ENCODE data around the gene STAT5B.

Gene STAT5B

DNA sequence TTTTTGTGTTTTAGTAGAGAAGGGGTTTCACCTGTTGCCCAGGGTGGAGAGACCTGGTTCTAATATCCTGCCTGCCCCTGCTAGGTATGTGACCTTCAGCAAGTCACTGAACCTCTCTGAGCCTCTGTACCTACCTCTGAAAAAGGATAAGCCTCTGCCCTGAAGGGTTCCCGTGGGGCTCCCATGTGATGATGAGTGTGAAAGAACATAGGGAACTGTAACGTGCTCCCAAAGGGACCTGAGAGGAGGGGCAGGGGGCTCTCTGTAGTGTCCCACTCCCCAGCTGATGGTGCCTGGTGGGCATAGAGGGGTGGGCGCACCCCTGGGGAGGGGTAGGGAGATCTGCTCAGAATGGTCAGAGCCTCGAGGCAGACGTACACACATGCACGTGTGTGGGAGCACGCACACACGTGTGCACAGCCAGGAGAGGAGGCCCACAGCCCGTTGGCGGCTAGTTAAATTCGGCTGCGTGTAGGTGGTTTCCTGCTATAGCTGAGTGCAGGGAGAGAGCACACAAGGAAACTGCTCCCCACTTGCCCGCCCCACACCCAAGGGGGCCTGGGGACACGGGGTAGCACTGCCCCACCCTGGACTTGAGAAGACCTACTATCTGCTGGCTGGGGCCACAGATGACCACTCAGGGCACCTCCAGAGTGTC lies 101.9 kb downstream of the STAT5B start:
- Histone ChIP-seq H3K4me1 (ENCODE audit: control insufficient read depth, insufficient read depth, low read length, poor library complexity, severe bottlenecking) (peaks cover 3% of the 10 kb centered on the region), H3K27ac (ENCODE audit: low read depth, low read length, severe bottlenecking) (no peak overlapping the region), H3K9me3 (ENCODE audit: control insufficient read depth, low read length) (no peaks in the 10 kb centered on the region), H3K4me3 (ENCODE audit: extremely low read depth, insufficient read depth, low read length, poor library complexity, severe bottlenecking) (no peak overlapping the region), H3K36me3 (ENCODE audit: control insufficient read depth, insufficient read depth, low read length) (no peaks in the 10 kb centered on the region)
- WGBS, 2 experiments (ENCODE audit: insufficient coverage in 2 of 2), result 87 to 88% methylated on average over 10 to 13 of the region's 14 CpGs

GRCh38 chr17:42171831-42172230 lies 104.4 kb downstream of the STAT5B start:
- H3K4me1 ChIP-seq (ENCODE audit: control insufficient read depth, insufficient read depth, low read length, poor library complexity, severe bottlenecking), result peaks cover 3% of the 10 kb centered on the region
- WGBS, 2 experiments (ENCODE audit: insufficient coverage in 2 of 2), result 71 to 74% methylated on average over 6 to 9 of the region's 11 CpGs
- H3K4me3 ChIP-seq (ENCODE audit: extremely low read depth, insufficient read depth, low read length, poor library complexity, severe bottlenecking), result no peak overlapping the region
- H3K36me3 ChIP-seq (ENCODE audit: control insufficient read depth, insufficient read depth, low read length), result no peaks in the 10 kb centered on the region
- H3K27ac ChIP-seq (ENCODE audit: low read depth, low read length, severe bottlenecking), result no peak overlapping the region
- H3K9me3 ChIP-seq (ENCODE audit: control insufficient read depth, low read length), result no peaks in the 10 kb centered on the region

DNA sequence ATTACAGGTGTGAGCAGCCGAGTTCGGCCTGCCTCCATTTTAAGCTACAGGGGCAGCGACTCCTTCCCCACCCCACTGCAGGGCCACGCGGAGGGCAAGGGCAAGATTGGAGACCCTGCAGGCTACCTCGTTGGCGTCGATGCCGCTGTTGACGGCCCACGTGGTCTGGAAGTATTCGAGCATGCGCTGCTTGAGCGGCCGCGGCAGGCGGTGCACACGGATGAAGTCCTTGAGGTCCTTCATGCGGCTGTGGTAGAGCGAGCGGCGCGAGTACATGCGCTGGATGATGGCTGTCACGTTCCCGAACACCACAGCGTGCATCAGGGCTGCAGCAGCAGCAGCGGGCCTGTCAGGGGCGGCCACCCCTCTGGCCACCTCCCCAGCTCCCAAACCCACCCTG lies 106.8 kb downstream of the STAT5B start:
- 95 to 96% methylated on average over 20 to 28 of the region's 29 CpGs for WGBS, 2 experiments (ENCODE audit: insufficient coverage in 2 of 2)
- Histone ChIP-seq H3K27ac (ENCODE audit: low read depth, low read length, severe bottlenecking) (no peak overlapping the region), H3K36me3 (ENCODE audit: control insufficient read depth, insufficient read depth, low read length) (no peaks in the 10 kb centered on the region), H3K4me1 (ENCODE audit: control insufficient read depth, insufficient read depth, low read length, poor library complexity, severe bottlenecking) (peaks cover 3% of the 10 kb centered on the region), H3K4me3 (ENCODE audit: extremely low read depth, insufficient read depth, low read length, poor library complexity, severe bottlenecking) (no peak overlapping the region), H3K9me3 (ENCODE audit: control insufficient read depth, low read length) (no peaks in the 10 kb centered on the region)

GRCh38 chr17:42167807-42168206 lies 108.4 kb downstream of the STAT5B start:
- Histone ChIP-seq H3K4me3 (ENCODE audit: extremely low read depth, insufficient read depth, low read length, poor library complexity, severe bottlenecking) (no peak overlapping the region), H3K27ac (ENCODE audit: low read depth, low read length, severe bottlenecking) (no peak overlapping the region), H3K9me3 (ENCODE audit: control insufficient read depth, low read length) (no peaks in the 10 kb centered on the region), H3K4me1 (ENCODE audit: control insufficient read depth, insufficient read depth, low read length, poor library complexity, severe bottlenecking) (peaks cover 3% of the 10 kb centered on the region), H3K36me3 (ENCODE audit: control insufficient read depth, insufficient read depth, low read length) (no peaks in the 10 kb centered on the region)
- WGBS, 2 experiments (ENCODE audit: insufficient coverage in 2 of 2), result 93 to 96% methylated on average over 8 of the region's 8 CpGs

DNA sequence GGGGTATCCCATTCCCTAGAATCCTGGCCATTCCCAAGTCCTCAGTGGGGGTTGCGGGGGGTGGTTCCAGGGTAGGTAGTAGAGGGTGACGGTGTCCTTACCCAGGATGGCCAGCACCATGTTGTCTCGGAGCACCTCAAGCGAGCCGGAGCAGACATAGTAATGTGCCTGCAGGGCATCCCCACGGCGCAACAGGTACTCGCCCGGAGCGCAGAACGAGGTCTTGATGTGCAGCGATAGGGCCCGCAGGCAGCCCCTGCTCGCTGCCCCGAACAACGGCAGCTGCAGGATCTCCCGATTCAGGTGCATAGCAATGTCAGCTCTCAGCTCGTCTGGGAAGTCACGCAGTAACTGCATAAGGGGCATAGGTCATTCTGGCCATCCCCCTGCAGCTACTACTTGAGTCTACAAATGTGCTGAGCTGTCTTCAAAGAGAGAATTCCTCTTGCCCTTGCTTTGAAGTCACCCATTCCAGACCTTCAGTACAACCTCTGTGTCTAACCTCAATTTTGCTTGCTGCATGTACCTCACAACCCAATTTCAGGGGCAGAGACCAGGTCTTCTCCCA lies 109.9 kb downstream of the STAT5B start:
- Histone ChIP-seq H3K27ac (ENCODE audit: low read depth, low read length, severe bottlenecking) (no peak overlapping the region), H3K36me3 (ENCODE audit: control insufficient read depth, insufficient read depth, low read length) (no peaks in the 10 kb centered on the region), H3K4me3 (ENCODE audit: extremely low read depth, insufficient read depth, low read length, poor library complexity, severe bottlenecking) (no peak overlapping the region), H3K9me3 (ENCODE audit: control insufficient read depth, low read length) (no peaks in the 10 kb centered on the region), H3K4me1 (ENCODE audit: control insufficient read depth, insufficient read depth, low read length, poor library complexity, severe bottlenecking) (no peaks in the 10 kb centered on the region)
- 94 to 96% methylated on average over 19 of the region's 19 CpGs for WGBS, 2 experiments (ENCODE audit: insufficient coverage in 2 of 2)

DNA sequence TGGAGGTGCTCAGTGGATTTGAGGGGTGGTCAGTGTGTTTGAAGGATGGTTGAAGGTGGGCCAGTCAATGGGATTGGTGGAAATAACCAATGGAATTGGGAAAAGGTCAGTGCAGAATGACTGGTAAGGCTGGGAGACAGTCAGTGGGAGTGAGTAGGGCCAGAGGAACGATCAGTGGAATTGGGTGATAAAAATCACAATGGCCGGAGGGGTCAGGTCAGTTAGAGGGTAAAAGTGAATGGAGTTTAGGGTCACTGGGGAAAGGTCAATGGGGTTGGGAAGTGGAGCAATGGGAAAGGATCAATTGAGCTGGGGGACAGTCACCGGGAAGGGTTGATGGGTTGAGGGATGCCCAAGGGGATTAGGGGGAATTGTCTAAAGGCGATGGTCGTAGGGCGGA lies 110.4 kb downstream of the STAT5B start:
- no peaks in the 10 kb centered on the region for H3K4me1 ChIP-seq (ENCODE audit: control insufficient read depth, insufficient read depth, low read length, poor library complexity, severe bottlenecking)
- H3K9me3 ChIP-seq (ENCODE audit: control insufficient read depth, low read length), result no peaks in the 10 kb centered on the region
- H3K36me3 ChIP-seq (ENCODE audit: control insufficient read depth, insufficient read depth, low read length), result no peaks in the 10 kb centered on the region
- no peak overlapping the region for H3K27ac ChIP-seq (ENCODE audit: low read depth, low read length, severe bottlenecking)
- WGBS, 2 experiments (ENCODE audit: insufficient coverage in 2 of 2), result 94 to 97% methylated on average over 3 to 6 of the region's 6 CpGs
- no peak overlapping the region for H3K4me3 ChIP-seq (ENCODE audit: extremely low read depth, insufficient read depth, low read length, poor library complexity, severe bottlenecking)

DNA sequence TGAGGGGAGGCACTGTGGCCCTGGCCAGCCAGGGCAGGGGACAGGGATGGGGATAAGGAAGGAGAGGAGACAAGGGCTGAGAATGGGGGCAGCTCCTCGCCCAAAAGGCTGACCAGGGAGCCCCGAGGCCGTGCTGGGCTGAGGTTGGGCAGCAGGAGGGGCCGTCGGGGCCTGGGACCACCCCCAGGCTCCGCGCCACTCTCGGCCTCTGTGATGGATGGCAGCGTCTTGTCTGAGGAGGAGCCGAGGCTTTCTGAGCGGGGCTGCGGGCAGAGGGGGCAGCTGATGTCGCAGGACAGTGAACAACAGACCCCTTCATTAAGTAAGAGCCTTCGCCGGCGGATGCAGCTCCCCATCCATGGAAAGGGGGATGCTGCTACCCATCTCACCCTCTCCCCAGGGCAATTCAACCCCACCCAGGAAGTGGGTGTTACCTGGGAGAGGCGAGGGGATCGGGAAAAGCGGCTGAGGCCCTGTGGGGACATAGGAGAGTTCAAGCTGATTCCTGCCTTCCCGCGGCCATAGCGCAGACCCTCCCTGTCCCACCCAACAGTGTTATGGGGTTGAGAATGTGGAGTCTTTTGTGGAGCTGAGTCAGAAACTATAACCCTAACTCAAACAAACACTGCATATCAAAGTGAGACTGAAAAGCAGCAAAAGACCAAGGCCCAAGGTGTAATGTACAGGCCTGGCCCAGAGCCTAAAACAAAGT lies 112.3 kb downstream of the STAT5B start:
- no peaks in the 10 kb centered on the region for H3K36me3 ChIP-seq (ENCODE audit: control insufficient read depth, insufficient read depth, low read length)
- no peak overlapping the region for H3K27ac ChIP-seq (ENCODE audit: low read depth, low read length, severe bottlenecking)
- no peaks in the 10 kb centered on the region for H3K9me3 ChIP-seq (ENCODE audit: control insufficient read depth, low read length)
- WGBS, 2 experiments (ENCODE audit: insufficient coverage in 2 of 2), result 83 to 84% methylated on average over 11 to 16 of the region's 22 CpGs
- H3K4me3 ChIP-seq (ENCODE audit: extremely low read depth, insufficient read depth, low read length, poor library complexity, severe bottlenecking), result no peak overlapping the region
- no peaks in the 10 kb centered on the region for H3K4me1 ChIP-seq (ENCODE audit: control insufficient read depth, insufficient read depth, low read length, poor library complexity, severe bottlenecking)

DNA sequence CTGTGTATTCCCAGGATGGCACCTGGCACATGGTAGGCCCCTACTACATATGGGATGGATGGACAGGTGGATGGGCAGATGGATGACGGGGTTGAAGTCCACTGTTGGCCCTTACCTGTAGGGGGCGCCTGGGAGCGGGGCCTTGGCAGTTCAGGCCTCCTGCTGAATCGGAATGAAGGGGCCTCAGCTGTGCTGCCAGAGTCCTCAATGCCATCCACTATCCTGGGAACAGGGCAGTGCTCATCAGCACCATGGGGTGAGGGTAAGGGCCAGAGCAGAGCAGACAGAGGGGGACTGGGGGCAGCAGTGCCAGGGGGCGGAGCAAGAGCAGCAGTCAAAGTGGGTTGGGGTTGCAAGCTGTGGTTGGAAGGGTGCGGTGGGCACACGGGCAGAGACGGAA lies 113.1 kb downstream of the STAT5B start:
- no peak overlapping the region for H3K4me3 ChIP-seq (ENCODE audit: extremely low read depth, insufficient read depth, low read length, poor library complexity, severe bottlenecking)
- H3K36me3 ChIP-seq (ENCODE audit: control insufficient read depth, insufficient read depth, low read length), result no peaks in the 10 kb centered on the region
- H3K4me1 ChIP-seq (ENCODE audit: control insufficient read depth, insufficient read depth, low read length, poor library complexity, severe bottlenecking), result no peaks in the 10 kb centered on the region
- H3K27ac ChIP-seq (ENCODE audit: low read depth, low read length, severe bottlenecking), result no peak overlapping the region
- WGBS, 2 experiments (ENCODE audit: insufficient coverage in 2 of 2), result 67 to 68% methylated on average over 8 of the region's 8 CpGs
- no peaks in the 10 kb centered on the region for H3K9me3 ChIP-seq (ENCODE audit: control insufficient read depth, low read length)

DNA sequence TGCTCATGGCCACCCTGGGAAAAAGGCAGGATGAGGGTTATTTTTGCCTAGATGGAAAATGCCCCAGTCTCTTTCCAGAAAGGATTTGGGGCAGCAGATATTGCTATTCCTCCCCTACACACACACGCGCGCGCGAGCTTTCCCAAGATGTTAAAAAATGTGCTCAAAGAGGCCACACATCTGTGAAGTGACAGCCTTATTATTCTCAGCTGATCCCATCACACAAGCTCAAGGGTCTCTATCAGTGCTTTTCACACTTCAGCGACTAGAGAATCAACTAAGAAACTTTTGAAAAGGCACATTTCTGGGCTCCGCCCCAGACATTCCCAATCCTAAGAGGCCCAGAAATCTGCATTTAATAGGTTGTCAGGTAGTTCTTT lies 115.7 kb downstream of the STAT5B start:
- 97 to 100% methylated on average over 5 of the region's 7 CpGs for WGBS, 2 experiments (ENCODE audit: insufficient coverage in 2 of 2)
- no peaks in the 10 kb centered on the region for H3K36me3 ChIP-seq (ENCODE audit: control insufficient read depth, insufficient read depth, low read length)
- H3K4me3 ChIP-seq (ENCODE audit: extremely low read depth, insufficient read depth, low read length, poor library complexity, severe bottlenecking), result no peak overlapping the region
- no peaks in the 10 kb centered on the region for H3K4me1 ChIP-seq (ENCODE audit: control insufficient read depth, insufficient read depth, low read length, poor library complexity, severe bottlenecking)
- no peaks in the 10 kb centered on the region for H3K9me3 ChIP-seq (ENCODE audit: control insufficient read depth, low read length)
- no peak overlapping the region for H3K27ac ChIP-seq (ENCODE audit: low read depth, low read length, severe bottlenecking)

DNA sequence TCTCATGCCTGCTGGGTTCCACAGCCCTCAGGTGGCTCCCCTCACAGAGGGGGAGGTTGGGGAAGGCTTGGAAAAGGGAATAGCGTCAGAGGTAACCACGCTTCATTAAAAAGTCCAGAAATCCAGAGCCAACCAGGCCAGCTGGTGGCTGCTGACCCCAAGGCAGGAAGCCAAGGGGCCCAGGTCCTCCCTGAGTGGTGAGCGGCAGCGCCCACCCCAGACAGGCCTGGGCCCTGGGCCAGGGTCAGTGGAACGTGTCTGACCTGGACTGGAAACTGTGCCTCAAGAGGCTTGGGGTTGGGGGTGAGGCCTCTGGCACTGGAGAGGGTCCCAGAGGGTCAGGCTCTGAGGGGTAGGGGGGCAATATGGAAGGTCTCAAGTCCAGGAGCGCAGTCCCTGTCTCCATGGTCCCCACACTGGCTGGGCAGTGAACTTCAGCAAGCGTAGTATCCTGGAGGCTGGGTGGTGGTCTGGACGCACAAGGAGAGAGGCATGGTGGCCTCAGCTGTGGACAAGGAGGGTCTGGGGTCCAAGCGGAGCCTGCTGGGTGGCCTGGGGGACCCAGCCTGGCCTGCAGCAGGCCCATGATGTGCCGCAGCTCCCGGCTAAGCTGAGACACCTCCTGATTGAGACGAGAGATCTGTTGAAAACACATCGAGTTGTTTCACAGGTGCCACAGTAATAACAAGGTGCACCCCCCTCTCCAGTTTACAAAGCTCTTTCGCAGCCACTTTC lies 116.2 kb downstream of the STAT5B start:
- 96 to 97% methylated on average over 10 to 13 of the region's 14 CpGs for WGBS, 2 experiments (ENCODE audit: insufficient coverage in 2 of 2)
- Histone ChIP-seq H3K9me3 (ENCODE audit: control insufficient read depth, low read length) (no peaks in the 10 kb centered on the region), H3K27ac (ENCODE audit: low read depth, low read length, severe bottlenecking) (no peak overlapping the region), H3K36me3 (ENCODE audit: control insufficient read depth, insufficient read depth, low read length) (no peaks in the 10 kb centered on the region), H3K4me3 (ENCODE audit: extremely low read depth, insufficient read depth, low read length, poor library complexity, severe bottlenecking) (no peak overlapping the region), H3K4me1 (ENCODE audit: control insufficient read depth, insufficient read depth, low read length, poor library complexity, severe bottlenecking) (no peaks in the 10 kb centered on the region)

All from mesodermal cell (in vitro differentiated cells).